Breast epithelium (tissue), 4 donors: ENCODE data around the gene PSMB4. TPM values are rescaled to one million over a fixed set of nuclear protein-coding genes. Genes with fewer than 3 reads are reported as not detected.

ENCODE experiments used
- DNase-seq, 2 donors: peaks; one replicate each; pipeline ENCODE4 v3.0.0-alpha.2; 2019; ENCODE audit warnings: low spot score in 2 of 2
- H3K27ac ChIP-seq, 2 donors: fragments of 200-600 bp; sonication (generic) in 1 of 2; one replicate each; pipeline ENCODE4 v1.5.1; 2016 to 2019; ENCODE audit warnings: mild to moderate bottlenecking in 1 of 2
- H3K27me3 ChIP-seq, 2 donors: fragments of 200-600 bp; sonication (generic) in 1 of 2; one replicate each; pipeline versions ENCODE4 v1.5.1 to v1.6.0; 2017 to 2019; ENCODE audit warnings: control low read depth in 1 of 2, mild to moderate bottlenecking in 1 of 2
- H3K36me3 ChIP-seq: fragments of 200-600 bp; one replicate; pipeline ENCODE4 v1.5.1; 2019
- H3K4me1 ChIP-seq, 2 donors: fragments of 200-600 bp; sonication (generic); one replicate each; pipeline ENCODE4 v1.5.1; 2016 to 2019; ENCODE audit warnings: control low read depth in 1 of 2
- H3K4me3 ChIP-seq, 3 donors: fragments of 200-600 bp; sonication (generic); 1 replicate in 2 of 3; 2 replicates in 1 of 3; pipeline ENCODE4 v1.5.1; 2016 to 2019; ENCODE audit warnings: mild to moderate bottlenecking in 3 of 3, moderate library complexity in 2 of 3
- H3K9me3 ChIP-seq, 2 donors: fragments of 200-600 bp; sonication (generic) in 1 of 2; one replicate each; pipeline ENCODE4 v1.5.1; 2016 to 2019; ENCODE audit warnings: control low read depth in 1 of 2
- CTCF ChIP-seq, 3 donors: fragments of 450-650 bp; IDR thresholded peaks; one replicate each; pipeline ENCODE4 v1.5.1; 2016 to 2017; ENCODE audit warnings: antibody characterized with exemption in 3 of 3, mild to moderate bottlenecking in 3 of 3, moderate library complexity in 3 of 3
- POLR2A ChIP-seq: fragments of 450-650 bp; IDR thresholded peaks from one replicate; pipeline ENCODE4 v1.6.1; 2016; ENCODE audit warnings: antibody characterized with exemption, mild to moderate bottlenecking, moderate library complexity
- POLR2AphosphoS5 ChIP-seq, 3 donors: sonication (generic); formaldehyde crosslinking; IDR thresholded peaks; one replicate each; pipeline ENCODE4 v1.6.1; 2017; ENCODE audit warnings: antibody characterized with exemption in 3 of 3
- intact Hi-C: fragments of 100-400 bp; cut with DNase I; formaldehyde crosslinking; loops from one replicate; pipeline ENCODE4 v1.15.1; 2023; ENCODE audit warnings: low total_unique reads
- total RNA-seq, 3 donors: library from RNA; depleted of rRNA; stranded (reverse); fragments of >200 nt; gene quantifications; one replicate each; pipeline ENCODE4 v1.1.0, GENCODE V29; 2016

The PSMB4 gene
- total RNA-seq, 3 donors from 2014 or later: 234 to 270 (median 254) TPM

- intact Hi-C loops: no loop called here
- DNase-seq: no peak
- Histone ChIP-seq H3K27me3 (no peaks in the 10 kb centered on the region), H3K27ac (peak overlapping the region in 1 of 2 donors; percentile 73), H3K4me3 (no peak overlapping the region), H3K36me3 (no peaks in the 10 kb centered on the region), H3K9me3 (no peaks in the 10 kb centered on the region), H3K4me1 (peaks cover 0 to 9% of the 10 kb centered on the region in 2 donors)
- TF ChIP-seq POLR2A: no peak
- TF ChIP-seq POLR2AphosphoS5 (IDR thresholded peaks at IDR 0.05): no peak
- no peak for TF ChIP-seq CTCF (IDR thresholded peaks at IDR 0.05)
Measured at GRCh38 chr1:151369302-151369610, 30.1 kb upstream of the PSMB4 start.

DNA sequence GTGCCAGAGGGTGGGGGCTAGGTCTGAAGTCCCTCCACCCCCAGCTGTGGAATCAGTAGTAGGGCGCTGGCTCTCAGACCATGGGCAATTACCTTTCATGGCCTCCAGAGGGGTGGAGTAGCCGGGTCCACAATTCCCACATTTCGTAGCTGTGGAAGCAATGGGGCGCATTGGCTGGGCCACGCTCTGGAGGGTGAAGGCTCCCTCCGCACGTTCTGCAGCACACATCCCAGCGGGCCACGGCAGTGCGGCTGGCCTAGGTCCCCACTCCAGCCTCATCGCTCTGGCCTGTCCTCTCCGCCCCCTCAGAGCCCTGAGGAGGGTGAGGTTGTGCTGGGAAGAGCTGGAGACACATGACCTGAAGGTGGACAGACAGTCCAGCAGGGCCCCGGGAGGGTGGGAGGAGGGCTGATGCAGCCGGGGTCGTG lies 29.7 kb upstream of the PSMB4 start:
- no peaks in the 10 kb centered on the region for H3K9me3 ChIP-seq
- no peaks in the 10 kb centered on the region for H3K36me3 ChIP-seq
- H3K4me1 ChIP-seq: peaks cover 0 to 9% of the 10 kb centered on the region in 2 donors
- no peak for DNase-seq
- no peak overlapping the region for H3K4me3 ChIP-seq
- no peak for TF ChIP-seq CTCF (IDR thresholded peaks at IDR 0.05)
- TF ChIP-seq POLR2AphosphoS5 (IDR thresholded peaks at IDR 0.05): no peak
- TF ChIP-seq POLR2A: no peak
- intact Hi-C loops: no loop called here
- peak overlapping the region in 1 of 2 donors; percentile 73 for H3K27ac ChIP-seq
- H3K27me3 ChIP-seq: no peaks in the 10 kb centered on the region

- DNase-seq: no peak
- TF ChIP-seq CTCF (IDR thresholded peaks at IDR 0.05) (no peak), POLR2A (no peak), POLR2AphosphoS5 (IDR thresholded peaks at IDR 0.05) (no peak)
- H3K27ac ChIP-seq: peak overlapping the region; percentile 73
- no peaks in the 10 kb centered on the region for H3K27me3 ChIP-seq
- H3K36me3 ChIP-seq: no peaks in the 10 kb centered on the region
- intact Hi-C loops: no loop called here
- no peak overlapping the region for H3K4me3 ChIP-seq
- H3K4me1 ChIP-seq: peaks cover 0 to 9% of the 10 kb centered on the region in 2 donors
- H3K9me3 ChIP-seq: no peaks in the 10 kb centered on the region
Measured at GRCh38 chr1:151370211-151370911, 29.0 kb upstream of the PSMB4 start.

DNA sequence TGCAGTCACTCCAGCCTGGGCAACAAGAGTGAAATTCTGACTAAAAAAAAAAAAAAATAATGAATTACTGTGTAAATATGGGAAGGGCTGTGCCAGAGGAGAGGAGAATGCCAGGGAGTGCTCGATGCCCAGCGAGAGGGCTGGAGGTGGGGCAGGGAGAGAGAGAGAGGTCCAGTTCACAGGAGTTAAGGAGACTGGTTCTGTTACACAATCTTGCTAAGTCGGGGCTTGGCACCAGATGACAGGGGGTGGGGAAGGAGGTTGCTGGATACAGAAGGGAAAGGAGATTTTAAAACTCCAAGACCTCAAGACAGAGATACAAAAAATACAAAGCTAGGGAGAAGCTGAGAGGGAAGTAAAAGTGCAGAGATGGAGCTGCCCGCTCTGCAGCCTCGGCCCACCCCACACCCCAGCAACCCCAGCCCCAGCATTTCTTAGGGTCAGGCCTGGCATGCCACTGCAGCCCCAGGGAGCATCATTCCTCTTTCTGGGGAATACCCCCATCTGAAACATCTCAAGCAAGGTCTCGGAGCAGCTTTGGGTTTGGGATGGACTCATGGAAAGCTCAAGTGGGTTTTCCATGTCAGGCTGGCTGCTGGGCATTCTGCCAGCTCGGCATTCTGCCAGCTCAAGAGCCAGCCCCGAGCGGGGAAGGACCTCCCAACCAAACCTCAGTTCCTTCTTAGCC lies 27.9 kb upstream of the PSMB4 start:
- Histone ChIP-seq H3K27me3 (no peaks in the 10 kb centered on the region), H3K4me1 (peaks cover 0 to 9% of the 10 kb centered on the region in 2 donors), H3K9me3 (no peaks in the 10 kb centered on the region), H3K4me3 (peak overlapping the region; percentile 37 to 61 (median 52)), H3K27ac (peak overlapping the region; percentile 73 to 81), H3K36me3 (no peaks in the 10 kb centered on the region)
- TF ChIP-seq POLR2AphosphoS5 (IDR thresholded peaks at IDR 0.05) (no peak), POLR2A (no peak), CTCF (IDR thresholded peaks at IDR 0.05) (no peak)
- peak; percentile 48 to 64 for DNase-seq
- intact Hi-C loops: no loop called here
